ENCODE measurements around the gene IKZF1. TPM values are rescaled to one million over a fixed set of nuclear protein-coding genes. Genes with fewer than 3 reads are reported as not detected.

IKZF1 gene
- total RNA-seq, 1 donor from 2014 or later: 2.1 TPM

DNA sequence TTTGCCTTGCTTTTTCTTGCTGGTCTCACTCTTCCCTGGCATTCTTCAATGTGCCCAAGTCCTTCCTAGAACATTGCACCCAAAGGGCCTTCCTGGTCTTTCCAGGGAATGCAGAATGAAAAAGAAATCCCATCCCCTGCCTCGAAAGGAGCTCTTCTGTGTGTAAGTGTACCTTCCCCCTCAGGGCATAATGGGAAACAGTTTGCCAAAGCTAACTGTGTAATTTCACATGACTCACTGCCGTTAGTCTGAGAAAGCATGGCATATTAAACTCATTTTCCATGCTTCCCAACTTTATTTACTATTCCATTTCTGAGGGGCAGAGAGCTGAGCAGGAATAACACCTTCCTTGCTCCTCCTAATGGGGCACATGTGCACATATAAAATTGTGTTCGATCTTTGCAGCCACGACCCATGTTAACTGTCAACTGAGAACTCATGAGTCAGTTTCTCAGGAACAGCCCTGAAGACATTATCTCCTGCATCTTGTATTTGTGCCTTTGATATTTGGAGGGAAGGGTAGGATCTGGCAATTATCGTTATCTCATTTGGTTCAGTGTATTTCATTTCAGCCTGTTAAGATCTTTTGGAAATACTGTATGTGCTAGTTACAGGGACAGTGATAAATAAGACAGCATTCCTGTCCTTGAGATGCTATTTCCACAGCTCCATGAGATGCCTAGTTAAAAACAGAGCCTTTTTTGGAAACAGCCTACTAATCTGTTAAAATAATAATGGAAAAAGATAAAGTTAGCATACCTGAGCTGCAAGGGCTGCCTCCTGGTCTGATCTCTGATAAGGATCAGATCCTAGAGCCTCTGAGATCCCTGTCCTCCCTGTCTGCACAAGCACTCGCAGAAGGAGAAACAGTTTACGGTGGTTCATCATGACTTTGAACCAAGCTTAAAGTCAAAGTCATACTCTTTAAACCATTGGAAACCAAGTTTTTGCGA, 42.3 kb downstream of the IKZF1 start:
- Histone ChIP-seq H3K4me3 (ENCODE audit: low read length in 3 of 3) (no peak overlapping the region), H3K27ac (ENCODE audit: low read depth, low read length) (no peak overlapping the region), H3K36me3 (ENCODE audit: control insufficient read depth in 3 of 3, insufficient read depth in 3 of 3, low read length in 3 of 3) (no peaks in the 10 kb centered on the region), H3K4me1 (ENCODE audit: control insufficient read depth in 3 of 3, insufficient read depth in 3 of 3, low read length in 3 of 3) (peaks cover 0 to 3% (median 0%) of the 10 kb centered on the region in 3 donors), H3K9ac (ENCODE audit: low read depth in 1 of 3, low read length in 3 of 3) (no peak overlapping the region), H3K27me3 (ENCODE audit: control insufficient read depth in 3 of 3, insufficient read depth in 3 of 3, low read length in 3 of 3) (peaks cover 0 to 10% (median 6%) of the 10 kb centered on the region in 3 donors), H3K9me3 (ENCODE audit: control insufficient read depth in 3 of 3, low read length in 3 of 3) (no peaks in the 10 kb centered on the region)

DNA sequence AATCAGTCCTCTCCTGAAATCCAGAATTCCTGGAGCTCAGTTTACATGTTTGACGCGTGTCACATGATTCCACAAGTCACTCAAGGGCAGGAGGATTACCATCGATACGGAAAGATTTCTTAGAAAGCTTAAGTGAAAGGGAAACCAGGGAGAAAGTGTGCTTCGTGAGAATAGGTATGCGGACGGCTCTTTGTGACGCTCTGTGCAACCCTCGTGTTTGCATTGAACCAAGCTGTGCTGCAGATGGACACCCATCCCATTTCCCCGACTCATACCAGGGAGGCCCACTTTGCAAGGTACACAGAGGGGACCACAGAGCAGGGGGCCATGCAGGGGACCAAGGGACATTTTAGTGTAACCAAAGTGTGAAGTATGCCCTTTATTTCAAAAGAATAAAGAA, 43.2 kb downstream of the IKZF1 start:
- H3K9me3 ChIP-seq (ENCODE audit: control insufficient read depth in 3 of 3, low read length in 3 of 3): no peaks in the 10 kb centered on the region
- no peaks in the 10 kb centered on the region for H3K36me3 ChIP-seq (ENCODE audit: control insufficient read depth in 3 of 3, insufficient read depth in 3 of 3, low read length in 3 of 3)
- no peak overlapping the region for H3K9ac ChIP-seq (ENCODE audit: low read depth in 1 of 3, low read length in 3 of 3)
- no peak overlapping the region for H3K27ac ChIP-seq (ENCODE audit: low read depth, low read length)
- no peak overlapping the region for H3K4me3 ChIP-seq (ENCODE audit: low read length in 3 of 3)
- peaks cover 0 to 1% (median 0%) of the 10 kb centered on the region in 3 donors for H3K4me1 ChIP-seq (ENCODE audit: control insufficient read depth in 3 of 3, insufficient read depth in 3 of 3, low read length in 3 of 3)
- H3K27me3 ChIP-seq (ENCODE audit: control insufficient read depth in 3 of 3, insufficient read depth in 3 of 3, low read length in 3 of 3): peaks cover 0 to 10% (median 4%) of the 10 kb centered on the region in 3 donors

DNA sequence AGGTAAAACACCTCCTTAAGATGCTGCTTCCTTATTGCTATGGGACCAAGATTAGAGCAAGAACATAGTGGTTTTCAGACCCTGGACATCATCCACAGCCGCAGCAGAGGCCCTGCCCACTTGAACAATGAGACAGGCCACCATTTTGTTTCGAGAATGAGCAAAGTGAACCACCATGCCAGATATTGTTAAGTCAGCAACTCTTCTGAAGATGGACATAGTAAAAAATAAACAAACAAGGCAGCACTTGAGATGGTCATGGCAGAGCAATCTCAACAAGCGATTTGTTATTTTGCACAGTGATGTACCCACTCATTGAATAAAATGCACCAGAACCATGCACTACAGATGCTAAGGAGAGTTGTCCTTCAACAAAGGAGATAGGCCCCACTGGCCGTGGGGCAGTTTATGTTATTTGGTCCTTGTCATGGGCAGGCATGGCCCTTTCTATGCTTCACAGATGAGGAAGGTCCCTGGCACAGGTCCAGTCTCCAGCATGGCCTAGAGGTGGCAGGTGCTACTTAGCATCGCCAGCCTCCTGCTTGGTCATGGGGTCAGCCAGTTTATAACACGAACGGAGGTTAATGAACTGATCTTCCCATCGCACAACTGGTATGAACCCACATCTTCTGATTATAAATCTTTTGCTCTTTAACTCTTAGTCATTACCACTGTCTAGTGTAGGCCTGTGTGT, 44.1 kb downstream of the IKZF1 start:
- no peaks in the 10 kb centered on the region for H3K36me3 ChIP-seq (ENCODE audit: control insufficient read depth in 3 of 3, insufficient read depth in 3 of 3, low read length in 3 of 3)
- H3K27me3 ChIP-seq (ENCODE audit: control insufficient read depth in 3 of 3, insufficient read depth in 3 of 3, low read length in 3 of 3): peaks cover 0 to 10% (median 3%) of the 10 kb centered on the region in 3 donors
- no peaks in the 10 kb centered on the region for H3K9me3 ChIP-seq (ENCODE audit: control insufficient read depth in 3 of 3, low read length in 3 of 3)
- no peaks in the 10 kb centered on the region for H3K4me1 ChIP-seq (ENCODE audit: control insufficient read depth in 3 of 3, insufficient read depth in 3 of 3, low read length in 3 of 3)
- H3K9ac ChIP-seq (ENCODE audit: low read depth in 1 of 3, low read length in 3 of 3): no peak overlapping the region
- no peak overlapping the region for H3K27ac ChIP-seq (ENCODE audit: low read depth, low read length)
- no peak overlapping the region for H3K4me3 ChIP-seq (ENCODE audit: low read length in 3 of 3)

DNA sequence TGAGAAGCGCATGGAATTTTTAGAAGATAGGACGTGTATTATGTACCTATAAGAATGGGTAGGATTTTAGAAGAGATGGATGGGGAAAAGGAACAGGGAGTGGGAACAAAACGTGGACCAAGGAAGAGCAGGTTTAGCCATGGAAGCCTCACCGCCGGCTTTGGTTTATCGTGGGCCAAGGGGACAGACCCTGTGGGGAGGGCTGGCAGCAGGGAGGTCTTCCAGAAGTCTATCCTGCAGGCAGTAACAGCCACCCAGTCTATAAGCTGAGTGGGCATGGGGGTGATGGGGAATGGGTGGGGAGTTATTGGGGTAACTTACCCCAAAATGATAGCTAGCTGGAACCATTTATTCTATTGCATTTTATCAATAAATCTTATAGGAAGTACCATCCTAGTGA, 44.9 kb downstream of the IKZF1 start:
- Histone ChIP-seq H3K27me3 (ENCODE audit: control insufficient read depth in 3 of 3, insufficient read depth in 3 of 3, low read length in 3 of 3) (peaks cover 0 to 10% (median 3%) of the 10 kb centered on the region in 3 donors), H3K36me3 (ENCODE audit: control insufficient read depth in 3 of 3, insufficient read depth in 3 of 3, low read length in 3 of 3) (no peaks in the 10 kb centered on the region), H3K9ac (ENCODE audit: low read depth in 1 of 3, low read length in 3 of 3) (no peak overlapping the region), H3K4me3 (ENCODE audit: low read length in 3 of 3) (no peak overlapping the region), H3K9me3 (ENCODE audit: control insufficient read depth in 3 of 3, low read length in 3 of 3) (no peaks in the 10 kb centered on the region), H3K27ac (ENCODE audit: low read depth, low read length) (no peak overlapping the region), H3K4me1 (ENCODE audit: control insufficient read depth in 3 of 3, insufficient read depth in 3 of 3, low read length in 3 of 3) (no peaks in the 10 kb centered on the region)

DNA sequence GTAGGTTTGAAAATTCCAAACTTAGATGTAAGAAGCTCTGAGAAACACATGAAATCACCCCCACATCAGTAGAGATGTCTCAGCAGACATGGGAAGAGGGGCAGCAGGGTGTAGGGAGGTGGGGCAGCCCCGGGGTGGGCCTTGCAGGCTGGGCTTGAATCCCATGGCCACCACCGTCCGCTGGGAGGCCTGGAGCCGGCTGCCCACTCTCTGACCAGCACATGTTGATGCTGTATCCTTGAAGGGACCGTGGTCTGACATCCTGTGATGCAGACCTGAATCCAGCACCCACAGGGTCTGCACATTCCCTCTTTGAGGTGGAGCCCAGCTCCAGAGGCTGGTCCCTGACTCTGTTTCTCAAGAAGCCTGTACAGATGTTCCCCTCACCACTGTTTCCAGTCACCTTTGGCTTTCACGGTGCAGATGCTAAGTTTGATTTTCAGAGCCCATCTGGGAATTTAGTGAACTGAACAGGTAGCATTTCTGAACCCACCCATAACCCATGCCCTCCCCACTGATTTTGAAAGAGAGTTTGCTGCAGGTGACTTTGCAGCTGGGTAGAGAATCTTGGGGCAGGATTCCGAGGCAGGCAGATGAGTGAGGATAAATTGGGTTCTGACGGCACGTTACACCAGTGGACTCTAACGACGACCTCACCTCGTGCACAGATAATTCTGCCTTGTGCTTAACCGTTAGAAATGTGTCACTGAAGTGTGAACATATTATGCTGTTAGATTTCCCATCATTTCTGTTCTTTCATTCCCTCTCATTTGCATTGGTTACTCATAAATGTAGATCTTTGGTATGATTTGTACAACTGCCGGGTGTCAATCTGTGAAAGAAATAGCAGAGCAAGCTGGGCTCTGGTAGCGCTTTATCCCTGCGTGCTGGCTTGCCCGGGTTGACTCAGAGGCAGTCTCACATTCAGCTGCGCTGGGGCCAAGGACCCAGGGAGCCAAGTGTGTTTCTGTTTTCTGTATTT, 45.7 kb downstream of the IKZF1 start:
- Histone ChIP-seq H3K9ac (ENCODE audit: low read depth in 1 of 3, low read length in 3 of 3) (no peak overlapping the region), H3K27me3 (ENCODE audit: control insufficient read depth in 3 of 3, insufficient read depth in 3 of 3, low read length in 3 of 3) (peaks cover 0 to 10% (median 3%) of the 10 kb centered on the region in 3 donors), H3K4me3 (ENCODE audit: low read length in 3 of 3) (no peak overlapping the region), H3K4me1 (ENCODE audit: control insufficient read depth in 3 of 3, insufficient read depth in 3 of 3, low read length in 3 of 3) (no peaks in the 10 kb centered on the region), H3K36me3 (ENCODE audit: control insufficient read depth in 3 of 3, insufficient read depth in 3 of 3, low read length in 3 of 3) (no peaks in the 10 kb centered on the region), H3K27ac (ENCODE audit: low read depth, low read length) (no peak overlapping the region), H3K9me3 (ENCODE audit: control insufficient read depth in 3 of 3, low read length in 3 of 3) (no peaks in the 10 kb centered on the region)

DNA sequence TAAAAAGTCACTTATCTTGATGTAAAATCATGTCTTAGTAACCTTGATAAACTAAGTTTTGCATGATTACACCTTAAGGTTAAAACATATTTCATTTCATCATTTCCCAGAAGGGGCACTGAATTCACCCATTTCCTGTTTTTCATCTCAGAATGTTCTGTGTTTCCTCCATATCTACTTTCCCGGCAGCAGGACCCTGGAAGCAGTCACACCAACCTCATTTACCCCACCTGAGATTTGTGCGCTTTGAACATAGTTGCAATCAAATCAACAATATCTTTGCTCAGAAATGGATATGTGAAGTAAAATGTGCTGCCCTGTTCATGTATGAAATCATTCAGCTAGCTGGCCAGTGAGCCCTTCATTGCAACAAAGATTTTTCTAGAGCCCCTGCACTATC, 46.8 kb downstream of the IKZF1 start:
- H3K4me1 ChIP-seq (ENCODE audit: control insufficient read depth in 3 of 3, insufficient read depth in 3 of 3, low read length in 3 of 3): no peaks in the 10 kb centered on the region
- no peak overlapping the region for H3K27ac ChIP-seq (ENCODE audit: low read depth, low read length)
- H3K9me3 ChIP-seq (ENCODE audit: control insufficient read depth in 3 of 3, low read length in 3 of 3): no peaks in the 10 kb centered on the region

DNA sequence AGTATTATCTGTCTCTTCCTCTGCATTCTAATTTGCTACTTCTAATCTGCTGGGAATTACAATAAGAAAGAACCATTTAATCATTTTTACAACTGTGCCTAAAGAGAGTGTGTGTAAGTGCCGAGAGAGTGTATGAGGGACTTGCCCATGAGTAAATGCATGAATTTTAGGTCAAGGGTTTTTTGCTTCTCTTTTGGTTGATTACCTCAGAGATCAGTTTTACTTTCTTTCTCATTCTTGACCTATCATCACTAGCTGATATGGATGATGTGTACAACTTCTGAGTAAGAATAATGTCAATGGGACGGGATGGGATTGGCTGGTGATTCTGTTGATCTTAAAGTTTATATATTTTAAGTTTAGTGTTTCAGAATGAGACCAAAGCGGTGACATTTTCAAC, 47.8 kb downstream of the IKZF1 start:
- Histone ChIP-seq H3K27me3 (ENCODE audit: control insufficient read depth in 3 of 3, insufficient read depth in 3 of 3, low read length in 3 of 3) (peaks cover 0 to 5% (median 3%) of the 10 kb centered on the region in 3 donors), H3K36me3 (ENCODE audit: control insufficient read depth in 3 of 3, insufficient read depth in 3 of 3, low read length in 3 of 3) (no peaks in the 10 kb centered on the region), H3K27ac (ENCODE audit: low read depth, low read length) (no peak overlapping the region), H3K4me1 (ENCODE audit: control insufficient read depth in 3 of 3, insufficient read depth in 3 of 3, low read length in 3 of 3) (peaks cover 0 to under 1% (median 0%) of the 10 kb centered on the region in 3 donors), H3K4me3 (ENCODE audit: low read length in 3 of 3) (no peak overlapping the region), H3K9me3 (ENCODE audit: control insufficient read depth in 3 of 3, low read length in 3 of 3) (no peaks in the 10 kb centered on the region), H3K9ac (ENCODE audit: low read depth in 1 of 3, low read length in 3 of 3) (no peak overlapping the region)

More for the DNA sequence above, 46.8 kb downstream of the IKZF1 start:
- Histone ChIP-seq H3K36me3 (ENCODE audit: control insufficient read depth in 3 of 3, insufficient read depth in 3 of 3, low read length in 3 of 3) (no peaks in the 10 kb centered on the region), H3K27me3 (ENCODE audit: control insufficient read depth in 3 of 3, insufficient read depth in 3 of 3, low read length in 3 of 3) (peaks cover 0 to 8% (median 3%) of the 10 kb centered on the region in 3 donors), H3K9ac (ENCODE audit: low read depth in 1 of 3, low read length in 3 of 3) (no peak overlapping the region), H3K4me3 (ENCODE audit: low read length in 3 of 3) (no peak overlapping the region)

DNA sequence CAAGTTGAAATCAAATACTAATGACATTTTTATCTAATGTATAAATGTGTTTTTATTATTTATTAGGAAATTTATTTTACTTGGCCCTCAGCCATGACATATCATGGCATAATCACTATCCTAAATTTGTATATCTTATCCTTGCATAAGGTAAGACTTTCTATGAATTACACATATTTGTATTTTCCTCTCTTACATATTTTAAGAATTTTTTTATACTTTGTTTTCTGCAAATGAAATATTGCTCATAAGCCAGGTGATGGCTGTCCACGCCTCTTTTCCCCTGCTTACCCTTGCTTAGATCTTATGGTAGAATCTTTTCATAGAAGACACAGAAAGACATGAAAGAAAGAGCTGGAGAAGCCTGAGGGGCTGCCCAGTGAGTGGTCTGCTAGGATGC, 48.2 kb downstream of the IKZF1 start:
- no peaks in the 10 kb centered on the region for H3K9me3 ChIP-seq (ENCODE audit: control insufficient read depth in 3 of 3, low read length in 3 of 3)
- peaks cover 0 to 3% (median 0%) of the 10 kb centered on the region in 3 donors for H3K4me1 ChIP-seq (ENCODE audit: control insufficient read depth in 3 of 3, insufficient read depth in 3 of 3, low read length in 3 of 3)
- no peak overlapping the region for H3K9ac ChIP-seq (ENCODE audit: low read depth in 1 of 3, low read length in 3 of 3)
- no peaks in the 10 kb centered on the region for H3K36me3 ChIP-seq (ENCODE audit: control insufficient read depth in 3 of 3, insufficient read depth in 3 of 3, low read length in 3 of 3)
- peaks cover 0 to 3% (median 1%) of the 10 kb centered on the region in 3 donors for H3K27me3 ChIP-seq (ENCODE audit: control insufficient read depth in 3 of 3, insufficient read depth in 3 of 3, low read length in 3 of 3)
- H3K4me3 ChIP-seq (ENCODE audit: low read length in 3 of 3): no peak overlapping the region
- no peak overlapping the region for H3K27ac ChIP-seq (ENCODE audit: low read depth, low read length)

DNA sequence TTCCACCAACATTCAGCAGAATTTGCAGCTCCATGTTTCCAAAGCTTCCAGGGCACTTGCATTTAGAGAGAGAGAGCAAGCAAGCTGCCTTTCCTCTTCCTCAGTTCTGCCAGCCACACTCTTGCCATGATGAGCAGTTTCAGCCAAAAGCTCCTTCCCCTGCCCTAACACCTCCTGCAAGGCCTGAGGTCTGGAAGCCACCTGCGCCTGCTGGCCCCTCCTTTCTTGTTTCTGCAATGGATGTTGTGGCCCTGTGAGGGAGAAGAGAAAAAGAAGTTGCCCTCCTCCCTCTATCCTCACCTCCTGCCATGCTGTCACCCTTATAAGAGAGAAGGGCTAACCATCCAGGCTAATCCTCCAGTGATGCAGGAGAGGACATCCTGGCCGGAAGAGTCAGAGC, 48.7 kb downstream of the IKZF1 start:
- Histone ChIP-seq H3K36me3 (ENCODE audit: control insufficient read depth in 3 of 3, insufficient read depth in 3 of 3, low read length in 3 of 3) (no peaks in the 10 kb centered on the region), H3K27me3 (ENCODE audit: control insufficient read depth in 3 of 3, insufficient read depth in 3 of 3, low read length in 3 of 3) (peaks cover 0 to 3% (median 0%) of the 10 kb centered on the region in 3 donors), H3K4me3 (ENCODE audit: low read length in 3 of 3) (no peak overlapping the region), H3K9ac (ENCODE audit: low read depth in 1 of 3, low read length in 3 of 3) (no peak overlapping the region), H3K9me3 (ENCODE audit: control insufficient read depth in 3 of 3, low read length in 3 of 3) (no peaks in the 10 kb centered on the region), H3K27ac (ENCODE audit: low read depth, low read length) (no peak overlapping the region), H3K4me1 (ENCODE audit: control insufficient read depth in 3 of 3, insufficient read depth in 3 of 3, low read length in 3 of 3) (peaks cover 0 to 3% (median 0%) of the 10 kb centered on the region in 3 donors)
